Measurements from ENCODE around the gene SARS1. TPM values are rescaled to one million over a fixed set of nuclear protein-coding genes. Genes with fewer than 3 reads are reported as not detected.

SARS1 gene
- total and polyA plus RNA-seq, 2 experiments from 2014 or later = 103 to 109 TPM

- Histone ChIP-seq H3K27me3 (no peaks in the 10 kb centered on the region), H3K9me3 (ENCODE audit: low read depth) (no peaks in the 10 kb centered on the region), H3K4me1 (ENCODE audit: low read depth) (no peaks in the 10 kb centered on the region), H3K27ac (no peak overlapping the region), H3K36me3 (no peaks in the 10 kb centered on the region), H3K4me3 (no peak overlapping the region)
- no peak for DNase-seq (ENCODE audit: low read depth in 1 of 2, low spot score in 1 of 2)
- TF ChIP-seq, protein P1, sequence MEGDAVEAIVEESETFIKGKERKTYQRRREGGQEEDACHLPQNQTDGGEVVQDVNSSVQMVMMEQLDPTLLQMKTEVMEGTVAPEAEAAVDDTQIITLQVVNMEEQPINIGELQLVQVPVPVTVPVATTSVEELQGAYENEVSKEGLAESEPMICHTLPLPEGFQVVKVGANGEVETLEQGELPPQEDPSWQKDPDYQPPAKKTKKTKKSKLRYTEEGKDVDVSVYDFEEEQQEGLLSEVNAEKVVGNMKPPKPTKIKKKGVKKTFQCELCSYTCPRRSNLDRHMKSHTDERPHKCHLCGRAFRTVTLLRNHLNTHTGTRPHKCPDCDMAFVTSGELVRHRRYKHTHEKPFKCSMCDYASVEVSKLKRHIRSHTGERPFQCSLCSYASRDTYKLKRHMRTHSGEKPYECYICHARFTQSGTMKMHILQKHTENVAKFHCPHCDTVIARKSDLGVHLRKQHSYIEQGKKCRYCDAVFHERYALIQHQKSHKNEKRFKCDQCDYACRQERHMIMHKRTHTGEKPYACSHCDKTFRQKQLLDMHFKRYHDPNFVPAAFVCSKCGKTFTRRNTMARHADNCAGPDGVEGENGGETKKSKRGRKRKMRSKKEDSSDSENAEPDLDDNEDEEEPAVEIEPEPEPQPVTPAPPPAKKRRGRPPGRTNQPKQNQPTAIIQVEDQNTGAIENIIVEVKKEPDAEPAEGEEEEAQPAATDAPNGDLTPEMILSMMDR (IDR thresholded peaks at IDR 0.05; ENCODE audit: low read depth, low read length) = no peak
Observed at GRCh38 chr1:109190189-109190588, 23.5 kb upstream of the SARS1 start.

DNA sequence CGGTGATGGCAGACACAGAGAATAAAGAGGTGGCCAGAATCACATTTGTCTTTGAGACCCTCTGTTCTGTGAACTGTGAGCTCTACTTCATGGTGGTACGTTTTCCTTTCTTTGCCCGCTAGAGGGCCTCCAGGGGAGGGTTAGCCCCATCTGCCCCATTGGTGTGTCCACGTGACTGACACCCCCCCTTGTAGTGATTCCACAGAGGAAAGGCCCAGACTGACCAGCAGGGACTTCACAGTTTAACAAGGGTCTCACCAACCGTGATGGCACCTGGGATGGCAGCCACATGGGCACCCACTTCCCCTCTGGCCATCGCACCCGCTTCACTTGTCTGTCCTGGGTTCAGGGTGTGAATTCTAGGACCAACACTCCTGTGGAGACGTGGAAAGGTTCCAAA lies 22.3 kb upstream of the SARS1 start:
- DNase-seq (ENCODE audit: low read depth in 1 of 2, low spot score in 1 of 2) = no peak
- Histone ChIP-seq H3K4me1 (ENCODE audit: low read depth) (no peaks in the 10 kb centered on the region), H3K27ac (no peak overlapping the region), H3K9me3 (ENCODE audit: low read depth) (no peaks in the 10 kb centered on the region), H3K36me3 (no peaks in the 10 kb centered on the region), H3K4me3 (no peak overlapping the region), H3K27me3 (no peaks in the 10 kb centered on the region)
- TF ChIP-seq, protein P1 (IDR thresholded peaks at IDR 0.05; ENCODE audit: low read depth, low read length) = no peak

GRCh38 chr1:109191891-109192290 lies 21.8 kb upstream of the SARS1 start:
- no peaks in the 10 kb centered on the region for H3K27me3 ChIP-seq
- H3K27ac ChIP-seq = no peak overlapping the region
- TF ChIP-seq, protein P1 (IDR thresholded peaks at IDR 0.05; ENCODE audit: low read depth, low read length) = no peak
- H3K36me3 ChIP-seq = no peaks in the 10 kb centered on the region
- H3K9me3 ChIP-seq (ENCODE audit: low read depth) = no peaks in the 10 kb centered on the region
- no peak overlapping the region for H3K4me3 ChIP-seq
- DNase-seq (ENCODE audit: low read depth in 1 of 2, low spot score in 1 of 2) = no peak
- no peaks in the 10 kb centered on the region for H3K4me1 ChIP-seq (ENCODE audit: low read depth)

GRCh38 chr1:109192433-109192832 lies 21.3 kb upstream of the SARS1 start:
- H3K9me3 ChIP-seq (ENCODE audit: low read depth) = no peaks in the 10 kb centered on the region
- no peaks in the 10 kb centered on the region for H3K36me3 ChIP-seq
- no peak for DNase-seq (ENCODE audit: low read depth in 1 of 2, low spot score in 1 of 2)
- no peaks in the 10 kb centered on the region for H3K27me3 ChIP-seq
- H3K4me1 ChIP-seq (ENCODE audit: low read depth) = peaks cover 5% of the 10 kb centered on the region
- no peak overlapping the region for H3K4me3 ChIP-seq
- TF ChIP-seq, protein P1 (IDR thresholded peaks at IDR 0.05; ENCODE audit: low read depth, low read length) = no peak
- H3K27ac ChIP-seq = no peak overlapping the region

DNA sequence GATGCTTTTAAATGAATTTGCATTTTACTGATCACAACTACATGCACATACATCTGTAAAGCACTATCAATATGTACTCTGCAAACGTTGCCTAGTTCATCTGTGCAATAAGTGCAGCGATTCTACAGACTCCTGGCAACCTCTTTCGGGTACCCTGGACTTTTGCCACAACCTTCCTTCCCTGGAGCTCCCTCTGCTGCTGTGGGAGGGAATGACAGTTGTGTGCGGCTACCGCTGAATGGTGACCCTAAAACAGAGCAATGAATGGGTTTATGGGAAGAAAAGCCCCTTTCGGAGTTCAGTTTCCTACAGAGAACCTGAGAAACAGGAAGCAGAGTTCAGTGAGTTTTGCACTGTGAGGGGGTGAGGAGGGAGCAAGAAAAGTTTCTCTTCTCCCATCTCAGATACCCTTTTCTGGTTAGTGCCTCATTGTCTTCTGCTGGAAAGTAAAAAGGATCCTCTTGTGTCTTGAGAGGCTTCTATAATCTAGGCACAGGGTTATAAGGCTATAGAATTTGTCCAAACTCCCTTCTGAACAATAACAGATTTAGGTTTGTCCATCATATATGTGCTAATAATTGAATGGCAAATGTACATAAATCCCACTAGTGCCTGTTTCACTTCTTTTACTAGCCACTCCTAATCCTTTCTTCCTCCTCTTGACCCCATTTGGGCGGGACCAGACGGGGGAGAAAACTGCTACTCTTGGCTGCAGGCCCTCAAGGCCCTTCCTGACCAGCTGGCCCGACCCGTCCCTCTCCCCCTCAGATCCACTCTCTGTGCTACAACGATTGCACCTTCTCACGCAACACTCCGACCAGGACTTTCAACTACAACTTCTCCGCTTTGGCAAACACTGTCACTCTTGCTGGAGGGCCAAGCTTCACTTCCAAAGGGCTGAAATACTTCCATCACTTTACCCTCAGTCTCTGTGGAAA lies 19.8 kb upstream of the SARS1 start:
- Histone ChIP-seq H3K9me3 (ENCODE audit: low read depth) (no peaks in the 10 kb centered on the region), H3K4me3 (no peak overlapping the region)
- peak in 1 of 2 donors; percentile 35 for DNase-seq (ENCODE audit: low read depth in 1 of 2, low spot score in 1 of 2)

More for the DNA sequence above, 19.8 kb upstream of the SARS1 start:
- Histone ChIP-seq H3K27me3 (no peaks in the 10 kb centered on the region), H3K27ac (no peak overlapping the region), H3K4me1 (ENCODE audit: low read depth) (peaks cover 13% of the 10 kb centered on the region), H3K36me3 (no peaks in the 10 kb centered on the region)
- TF ChIP-seq, protein P1 (IDR thresholded peaks at IDR 0.05; ENCODE audit: low read depth, low read length) = peak; percentile 66

Measured in cardiac muscle cell (in vitro differentiated cells and primary cell).